Measurements from ENCODE around the gene GEMIN7. TPM values are rescaled to one million over a fixed set of nuclear protein-coding genes. Genes with fewer than 3 reads are reported as not detected.

GEMIN7 gene
- total RNA-seq, 3 donors from 2014 or later: 21.3 to 35.1 (median 22.1) TPM

GRCh38 chr19:45107621-45108150 is 28.6 kb downstream of the GEMIN7 start:
- H3K36me3 ChIP-seq: no peaks in the 10 kb centered on the region
- intact Hi-C loops (cut with DNase I; ENCODE audit: low total_unique reads): no loop called here
- TF ChIP-seq CTCF (IDR thresholded peaks at IDR 0.05) (no peak), POLR2A (IDR thresholded peaks at IDR 0.05) (no peak), POLR2AphosphoS5 (IDR thresholded peaks at IDR 0.05) (no peak)
- no peak overlapping the region for H3K4me3 ChIP-seq
- no peak overlapping the region for H3K27ac ChIP-seq
- H3K4me1 ChIP-seq: peaks cover 7 to 12% of the 10 kb centered on the region in 2 donors
- H3K27me3 ChIP-seq: no peaks in the 10 kb centered on the region
- no peak for DNase-seq (ENCODE audit: low spot score in 2 of 2)
- no peaks in the 10 kb centered on the region for H3K9me3 ChIP-seq

- Histone ChIP-seq H3K36me3 (no peaks in the 10 kb centered on the region), H3K4me3 (no peak overlapping the region), H3K9me3 (no peaks in the 10 kb centered on the region), H3K4me1 (peaks cover 0 to 10% of the 10 kb centered on the region in 2 donors), H3K27me3 (no peaks in the 10 kb centered on the region), H3K27ac (no peak overlapping the region)
- intact Hi-C loops (cut with DNase I; ENCODE audit: low total_unique reads): loop anchor here (10.0 kb wide), 1 partner anchor 46 kb away; no protein-coding TSS in a partner anchor
- TF ChIP-seq POLR2AphosphoS5 (IDR thresholded peaks at IDR 0.05) (no peak), CTCF (IDR thresholded peaks at IDR 0.05) (no peak), POLR2A (IDR thresholded peaks at IDR 0.05) (no peak)
- DNase-seq (ENCODE audit: low spot score in 2 of 2): no peak
These were observed 31.8 kb downstream of the GEMIN7 start for GRCh38 chr19:45110851-45111266.

- no peak overlapping the region for H3K4me3 ChIP-seq
- intact Hi-C loops (cut with DNase I; ENCODE audit: low total_unique reads): loop anchor here (10.0 kb wide), 1 partner anchor 47 kb away; no protein-coding TSS in a partner anchor
- no peaks in the 10 kb centered on the region for H3K27me3 ChIP-seq
- no peak for TF ChIP-seq CTCF (IDR thresholded peaks at IDR 0.05)
- no peak for TF ChIP-seq POLR2AphosphoS5 (IDR thresholded peaks at IDR 0.05)
- TF ChIP-seq POLR2A (IDR thresholded peaks at IDR 0.05): no peak
- peaks cover 0 to 13% of the 10 kb centered on the region in 2 donors for H3K4me1 ChIP-seq
- peak overlapping the region in 1 of 2 donors; percentile 67 for H3K27ac ChIP-seq
- no peaks in the 10 kb centered on the region for H3K9me3 ChIP-seq
- H3K36me3 ChIP-seq: no peaks in the 10 kb centered on the region
- no peak for DNase-seq (ENCODE audit: low spot score in 2 of 2)
These were observed 33.2 kb downstream of the GEMIN7 start for GRCh38 chr19:45112111-45112827.

- DNase-seq (ENCODE audit: low spot score in 2 of 2): peak in 1 of 2 donors; percentile 83
- TF ChIP-seq CTCF (IDR thresholded peaks at IDR 0.05) (no peak), POLR2A (IDR thresholded peaks at IDR 0.05) (no peak), POLR2AphosphoS5 (IDR thresholded peaks at IDR 0.05) (no peak)
- intact Hi-C loops (cut with DNase I; ENCODE audit: low total_unique reads): loop anchor here (10.0 kb wide), 1 partner anchor 49 kb away; no protein-coding TSS in a partner anchor
- H3K27me3 ChIP-seq: no peaks in the 10 kb centered on the region
- H3K36me3 ChIP-seq: no peaks in the 10 kb centered on the region
- H3K27ac ChIP-seq: peak overlapping the region; percentile 4 to 67
- no peaks in the 10 kb centered on the region for H3K9me3 ChIP-seq
- peaks cover 4 to 15% of the 10 kb centered on the region in 2 donors for H3K4me1 ChIP-seq
- no peak overlapping the region for H3K4me3 ChIP-seq
These were observed 34.6 kb downstream of the GEMIN7 start for GRCh38 chr19:45113628-45114027.

GRCh38 chr19:45114116-45114515 is 35.1 kb downstream of the GEMIN7 start:
- H3K36me3 ChIP-seq: no peaks in the 10 kb centered on the region
- peaks cover 4 to 15% of the 10 kb centered on the region in 2 donors for H3K4me1 ChIP-seq
- no peak for TF ChIP-seq CTCF (IDR thresholded peaks at IDR 0.05)
- intact Hi-C loops (cut with DNase I; ENCODE audit: low total_unique reads): loop anchor here (10.0 kb wide), 1 partner anchor 49 kb away; no protein-coding TSS in a partner anchor
- no peak for DNase-seq (ENCODE audit: low spot score in 2 of 2)
- H3K4me3 ChIP-seq: no peak overlapping the region
- H3K27me3 ChIP-seq: no peaks in the 10 kb centered on the region
- no peaks in the 10 kb centered on the region for H3K9me3 ChIP-seq
- peak overlapping the region in 1 of 2 donors; percentile 67 for H3K27ac ChIP-seq

Data from breast epithelium (tissue), 4 donors.